Right cardiac atrium (tissue), 5 donors: ENCODE results near the gene RHD. TPM values are rescaled to one million over a fixed set of nuclear protein-coding genes. Genes with fewer than 3 reads are reported as not detected.
"Not testable (repeated sequence)": the region's sequence is repeated elsewhere in the genome, so short reads cannot be mapped to it uniquely, and the experiment has no call there.

Source experiments
- ATAC-seq, 2 donors: fragments of 200-7000 bp; cut with Tn5 transposase; one replicate each; pipeline versions ENCODE4 v1.8.0 to v1.9.1; 2020; ENCODE audit warnings: moderate library complexity in 2 of 2, mild to moderate bottlenecking in 1 of 2
- DNase-seq, 3 donors: peaks; one replicate each; pipeline ENCODE4 v3.0.0-alpha.2; 2020
- H3K27ac ChIP-seq: one replicate; pipeline ENCODE4 v1.5.1; 2013; ENCODE audit warnings: mild to moderate bottlenecking, low read length, control low read depth, moderate library complexity
- H3K27me3 ChIP-seq: one replicate; pipeline ENCODE4 v1.6.1; 2013; ENCODE audit not compliant: control insufficient read depth, insufficient read depth
- H3K4me1 ChIP-seq: one replicate; pipeline ENCODE4 v1.6.1; 2013; ENCODE audit warnings: low read length; ENCODE audit not compliant: control insufficient read depth, insufficient read depth
- H3K4me3 ChIP-seq: one replicate; pipeline ENCODE4 v1.5.1; 2013; ENCODE audit warnings: low read length, control low read depth
- H3K9me3 ChIP-seq: one replicate; pipeline ENCODE4 v1.6.1; 2013; ENCODE audit warnings: low read length; ENCODE audit not compliant: control insufficient read depth
- WGBS: extraction: QIAGEN DNeasy Blood & Tissue Kit; methylation state at CpG from one replicate; pipeline ENCODE4 v1.1.7; 2013; 5-methylcytosine and 5-hydroxymethylcytosine counted together
- intact Hi-C, 4 donors: fragments of 100-400 bp; cut with DNase I; formaldehyde crosslinking; loops; one replicate each; pipeline versions ENCODE4 v1.11.0 to v1.14.0; 2022 to 2023
- polyA plus RNA-seq: library from polyadenylated mRNA; stranded (reverse); fragments of 200-250 nt; gene quantifications from one replicate; pipeline ENCODE4 v1.2.3, GENCODE V29; 2013
- total RNA-seq, 4 donors: library from RNA; stranded (reverse); fragmentation: NEBNext Ultra II Directional; extraction: Animal tissue kit (Norgen Biotek cat#: 25700); gene quantifications; one replicate each; pipeline ENCODE4 v1.2.1, GENCODE V29; 2021
- donor health status: healthy with polysubstance abuse.
- donor health status: DM: no; HTN: yes; CAD: no.
- donor health status: DM: no; HTN: no; CAD: no.
- donor health status: DM: no; HTN: yes; CAD: no; lungs with severe emphysema.
- donor health status: DM: yes; HTN: yes; CAD: no.

RHD gene
- total and polyA plus RNA-seq, 5 donors = 0.16 to 0.37 (median 0.27) TPM; not detected in 1

- Histone ChIP-seq H3K4me3 (no peak overlapping the region), H3K27ac (peak overlapping the region; percentile 36), H3K9me3 (no peaks in the 10 kb centered on the region), H3K4me1 (peaks cover 2% of the 10 kb centered on the region), H3K27me3 (no peaks in the 10 kb centered on the region)
- WGBS = 79% methylated on average over 7 of the region's 7 CpGs
- DNase-seq (no peak), ATAC-seq (peak in 1 of 2 donors; percentile 61)
- intact Hi-C loops = no loop called here
These were observed 88.6 kb downstream of the RHD start for GRCh38 chr1:25360596-25361581.

- intact Hi-C loops = no loop called here
- WGBS = 55% methylated on average over 2 of the region's 2 CpGs
- DNase-seq (no peak), ATAC-seq (no peak)
- H3K4me3 ChIP-seq = no peak overlapping the region
- peak overlapping the region; percentile 51 for H3K27ac ChIP-seq
- no peaks in the 10 kb centered on the region for H3K9me3 ChIP-seq
- H3K4me1 ChIP-seq = peaks cover 2% of the 10 kb centered on the region
- no peaks in the 10 kb centered on the region for H3K27me3 ChIP-seq
These were observed 89.6 kb downstream of the RHD start for GRCh38 chr1:25361901-25362300.

DNA sequence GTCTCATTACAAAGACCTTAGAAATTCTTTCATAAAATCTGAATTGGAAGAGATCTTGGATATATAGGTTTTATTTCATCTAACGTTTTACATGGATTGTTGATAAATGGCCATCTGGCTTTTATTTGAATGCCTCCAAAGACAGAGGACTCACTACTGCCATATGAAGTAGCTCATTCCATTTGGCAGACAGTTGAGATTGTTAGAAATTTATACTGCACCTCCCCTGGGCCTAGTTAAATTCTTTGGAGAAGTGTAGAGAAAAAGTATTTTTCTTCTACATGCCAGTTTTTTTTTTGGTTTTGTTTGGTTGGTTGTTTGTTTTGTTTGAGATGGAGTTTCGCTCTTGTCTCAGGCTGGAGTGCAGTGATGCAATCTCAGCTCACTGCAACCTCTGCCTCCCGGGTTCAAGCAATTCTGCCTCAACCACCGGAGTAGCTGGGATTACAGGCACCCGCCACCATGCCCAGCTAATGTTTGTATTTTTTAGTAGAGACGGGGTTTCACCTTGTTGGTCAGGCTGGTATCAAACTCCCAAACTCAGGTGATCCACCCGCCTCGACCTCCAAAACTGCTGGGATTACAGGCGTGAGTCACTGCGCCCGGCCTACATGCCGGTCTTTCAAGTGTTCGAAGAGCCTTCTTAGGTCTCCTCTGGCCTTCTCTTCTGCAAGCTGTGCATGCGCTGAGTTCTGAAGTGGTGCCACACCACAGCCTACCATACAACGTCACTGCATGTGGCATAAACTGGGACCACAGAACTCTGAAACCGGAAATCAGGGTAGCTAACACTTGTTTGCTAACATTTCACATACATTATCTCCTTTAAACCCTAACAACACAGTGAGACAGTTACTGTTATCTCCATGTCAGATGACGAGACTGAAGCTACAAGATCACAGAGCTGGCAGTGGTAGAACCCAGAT, 90.6 kb downstream of the RHD start:
- DNase-seq, H3K27me3 ChIP-seq, H3K27ac ChIP-seq, H3K4me3 ChIP-seq, H3K9me3 ChIP-seq, intact Hi-C loops, H3K4me1 ChIP-seq: not testable (repeated sequence)
- ATAC-seq = peak in 1 of 2 donors; percentile 61
- no CpG with 5 or more reads among the region's 17 CpGs for WGBS

GRCh38 chr1:25369241-25369640, 96.9 kb downstream of the RHD start:
- Histone ChIP-seq H3K27me3 (no peaks in the 10 kb centered on the region), H3K4me1 (no peaks in the 10 kb centered on the region), H3K4me3 (no peak overlapping the region), H3K27ac (no peak overlapping the region), H3K9me3 (no peaks in the 10 kb centered on the region)
- DNase-seq (no peak), ATAC-seq (peak in 1 of 2 donors; percentile 34)
- intact Hi-C loops = no loop called here
- WGBS = 86% methylated on average over 4 of the region's 4 CpGs

DNA sequence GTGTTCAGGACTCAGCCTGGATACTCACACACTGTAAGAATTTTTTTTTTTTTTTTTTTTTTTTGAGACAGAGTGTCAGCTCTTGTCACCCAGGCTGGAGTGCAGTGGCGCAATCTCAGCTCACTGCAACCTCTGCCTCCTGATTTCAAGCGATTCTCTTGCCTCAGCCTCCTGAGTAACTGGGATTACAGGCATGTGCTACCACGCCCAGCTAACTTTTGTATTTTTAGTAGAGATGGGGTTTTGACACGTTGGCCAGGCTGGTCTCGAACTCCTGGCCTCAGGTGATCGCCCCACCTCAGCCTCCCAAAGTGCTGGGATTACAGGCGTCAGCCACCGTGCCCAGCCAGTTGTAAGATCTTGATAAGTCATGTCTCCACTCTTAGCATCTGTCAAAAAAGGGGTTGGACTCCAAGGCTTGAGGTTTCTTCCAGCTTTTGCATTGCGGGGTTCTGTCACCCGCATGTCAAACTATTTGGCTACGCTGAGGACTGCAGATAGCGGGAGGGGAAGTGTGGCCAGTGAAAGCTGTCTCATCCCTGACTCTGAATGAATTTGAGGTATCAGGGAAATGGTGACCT, 97.5 kb downstream of the RHD start:
- DNase-seq, intact Hi-C loops, H3K4me1 ChIP-seq, H3K27me3 ChIP-seq, H3K9me3 ChIP-seq, H3K27ac ChIP-seq, H3K4me3 ChIP-seq, ATAC-seq: not testable (repeated sequence)
- 85% methylated on average over 12 of the region's 12 CpGs for WGBS

DNA sequence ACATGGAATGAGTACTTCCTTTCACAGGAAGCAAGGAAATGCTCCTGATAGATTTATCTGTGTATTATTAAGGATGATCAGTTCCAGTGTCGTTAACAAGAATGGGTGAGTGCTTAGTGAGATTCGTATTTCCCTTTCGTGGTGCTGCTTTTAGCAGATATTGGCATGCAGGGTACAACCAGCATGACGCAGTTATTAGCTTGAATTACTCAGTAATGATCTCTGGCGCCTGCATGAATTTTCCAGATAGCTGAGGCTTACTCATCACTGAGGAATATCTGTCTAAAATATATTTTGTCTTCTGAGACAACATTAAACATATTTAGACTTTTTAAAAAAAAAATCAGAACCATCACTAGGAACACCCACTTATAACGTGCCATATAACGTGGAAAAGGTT, 99.4 kb downstream of the RHD start:
- H3K27ac ChIP-seq, intact Hi-C loops, H3K9me3 ChIP-seq, H3K4me3 ChIP-seq, H3K4me1 ChIP-seq, DNase-seq, H3K27me3 ChIP-seq: not testable (repeated sequence)
- peak; percentile 29 to 41 for ATAC-seq
- WGBS = 51% methylated on average over 7 of the region's 7 CpGs

DNA sequence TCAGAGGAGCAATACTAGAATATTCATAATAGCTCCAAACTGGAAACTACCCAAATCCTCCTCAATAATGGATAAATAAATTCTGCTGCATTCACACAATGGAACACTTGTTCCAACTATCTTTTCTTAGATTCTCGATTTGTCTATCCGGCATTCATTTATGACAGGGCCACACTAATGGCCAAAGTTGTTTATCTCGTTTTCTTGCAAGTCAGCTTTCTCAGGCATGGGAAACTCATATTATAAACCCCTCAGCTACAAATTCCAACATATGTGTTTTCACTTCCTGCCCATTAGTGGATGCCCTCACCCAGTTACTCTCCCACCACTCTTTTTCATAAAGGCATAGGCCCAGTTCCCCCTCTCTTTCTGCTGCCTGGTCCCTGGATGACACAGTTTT, 106.1 kb downstream of the RHD start:
- H3K9me3 ChIP-seq, intact Hi-C loops, H3K4me3 ChIP-seq, DNase-seq, H3K4me1 ChIP-seq, ATAC-seq, H3K27me3 ChIP-seq, H3K27ac ChIP-seq: not testable (repeated sequence)
- 60% methylated on average over 3 of the region's 3 CpGs for WGBS

Other genes starting within 250 kb of the RHD start
- 10 to 100 TPM; 29.7 to 40.5 (median 39.8) TPM for gene SYF2, start 40.0 kb upstream of the RHD start, total RNA-seq
- 63.2 TPM for gene SYF2, start 40.0 kb upstream of the RHD start, polyA plus RNA-seq
- 10 to 100 TPM; 43.6 to 65.0 (median 54.9) TPM for gene RSRP1, start 25.1 kb upstream of the RHD start, total RNA-seq
- gene RSRP1, start 25.1 kb upstream of the RHD start, polyA plus RNA-seq = 63.6 TPM
- 100 to 1,000 TPM in 2 of 4 donors, 10 to 100 TPM in 2; 83.9 to 106 (median 98.6) TPM for gene TMEM50A, start 65.8 kb downstream of the RHD start, total RNA-seq
- gene TMEM50A, start 65.8 kb downstream of the RHD start, polyA plus RNA-seq = 120 TPM
- gene RHCE, start 148.3 kb downstream of the RHD start, total RNA-seq = under 1 TPM; 0.54 to 0.70 (median 0.59) TPM
- gene RHCE, start 148.3 kb downstream of the RHD start, polyA plus RNA-seq = 0.43 TPM
- gene MACO1, start 158.4 kb downstream of the RHD start, total RNA-seq = 10 to 100 TPM; 16.1 to 20.2 (median 17.4) TPM
- 8.8 TPM for gene MACO1, start 158.4 kb downstream of the RHD start, polyA plus RNA-seq